ENCODE data around the gene TERB1.

DNA sequence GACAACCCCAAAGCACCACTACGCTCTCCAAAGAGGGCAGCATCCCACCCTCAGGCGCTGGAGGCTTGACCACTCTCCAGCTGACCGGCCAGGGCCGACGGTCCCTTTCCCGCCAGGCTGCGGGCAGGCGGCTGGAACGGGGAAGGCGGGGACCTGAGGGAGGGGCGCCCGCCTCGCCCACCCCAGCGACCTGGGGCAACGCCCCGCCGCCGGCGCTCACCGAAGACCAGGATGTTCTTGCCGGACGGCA lies 50.4 kb downstream of the TERB1 start:
- no peak for TF ChIP-seq POLR2A (IDR thresholded peaks at IDR 0.05)
- TF ChIP-seq, protein P1, sequence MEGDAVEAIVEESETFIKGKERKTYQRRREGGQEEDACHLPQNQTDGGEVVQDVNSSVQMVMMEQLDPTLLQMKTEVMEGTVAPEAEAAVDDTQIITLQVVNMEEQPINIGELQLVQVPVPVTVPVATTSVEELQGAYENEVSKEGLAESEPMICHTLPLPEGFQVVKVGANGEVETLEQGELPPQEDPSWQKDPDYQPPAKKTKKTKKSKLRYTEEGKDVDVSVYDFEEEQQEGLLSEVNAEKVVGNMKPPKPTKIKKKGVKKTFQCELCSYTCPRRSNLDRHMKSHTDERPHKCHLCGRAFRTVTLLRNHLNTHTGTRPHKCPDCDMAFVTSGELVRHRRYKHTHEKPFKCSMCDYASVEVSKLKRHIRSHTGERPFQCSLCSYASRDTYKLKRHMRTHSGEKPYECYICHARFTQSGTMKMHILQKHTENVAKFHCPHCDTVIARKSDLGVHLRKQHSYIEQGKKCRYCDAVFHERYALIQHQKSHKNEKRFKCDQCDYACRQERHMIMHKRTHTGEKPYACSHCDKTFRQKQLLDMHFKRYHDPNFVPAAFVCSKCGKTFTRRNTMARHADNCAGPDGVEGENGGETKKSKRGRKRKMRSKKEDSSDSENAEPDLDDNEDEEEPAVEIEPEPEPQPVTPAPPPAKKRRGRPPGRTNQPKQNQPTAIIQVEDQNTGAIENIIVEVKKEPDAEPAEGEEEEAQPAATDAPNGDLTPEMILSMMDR (IDR thresholded peaks at IDR 0.05): no peak

Data from thyroid gland (tissue), 4 donors.